CD4-positive, alpha-beta memory T cell (primary cell): ENCODE measurements around the gene UGT1A3. TPM values are rescaled to one million over a fixed set of nuclear protein-coding genes. Genes with fewer than 3 reads are reported as not detected.
A peak's percentile ranks its signal among the peaks of the same experiment; 100 is the strongest.

Source experiments
- CTCF ChIA-PET: fragments of 350-600 bp; sonication (Branson Sonifier 250); formaldehyde crosslinking; loops from one replicate; lab custom pipeline; 2021; ENCODE audit warnings: inconsistent platforms; ENCODE audit not compliant: partially characterized antibody; lab: Charles Lee
- POLR2A ChIA-PET: fragments of 350-600 bp; sonication (Branson Sonifier 250); formaldehyde crosslinking; loops from one replicate; lab custom pipeline; 2021; ENCODE audit not compliant: partially characterized antibody; lab: Charles Lee
- DNase-seq, 5 donors: peaks; one replicate each; pipeline versions ENCODE4 v3.0.0 to v3.0.0-alpha.2; 2020 to 2022; ENCODE audit warnings: mixed read lengths in 1 of 5
- H3K27ac ChIP-seq: one replicate; pipeline ENCODE4 v1.7.0; 2013; ENCODE audit warnings: low read depth, low read length
- H3K27me3 ChIP-seq: 2 replicates; pipeline ENCODE4 v1.7.0; 2013; ENCODE audit warnings: mild to moderate bottlenecking, low read length, moderate library complexity; ENCODE audit not compliant: insufficient read depth
- H3K36me3 ChIP-seq: 2 replicates; pipeline ENCODE4 v1.7.0; 2013; ENCODE audit warnings: mild to moderate bottlenecking, low read length, moderate library complexity; ENCODE audit not compliant: insufficient read depth
- H3K4me1 ChIP-seq: 2 replicates; pipeline ENCODE4 v1.7.0; 2013; ENCODE audit warnings: mild to moderate bottlenecking, low read length, moderate library complexity; ENCODE audit not compliant: insufficient read depth
- H3K4me3 ChIP-seq, 2 donors: one replicate each; pipeline ENCODE4 v1.7.0; 2013; ENCODE audit warnings: low read length in 2 of 2, mild to moderate bottlenecking in 1 of 2
- H3K9me3 ChIP-seq, 2 donors: one replicate each; pipeline ENCODE4 v1.7.0; 2013; ENCODE audit warnings: low read length in 2 of 2, control low read depth in 1 of 2; ENCODE audit not compliant: control insufficient read depth in 1 of 2
- H3K27ac Mint-ChIP-seq, 7 donors: one replicate each; pipeline ENCODE4 v1.8.0; 2020 to 2021; ENCODE audit warnings: mixed read lengths in 7 of 7, mild to moderate bottlenecking in 6 of 7, inconsistent platforms in 3 of 7, moderate library complexity in 3 of 7
- H3K27me3 Mint-ChIP-seq, 2 donors: one replicate each; pipeline ENCODE4 v1.8.0; 2020 to 2021; ENCODE audit warnings: mixed read lengths in 2 of 2
- H3K36me3 Mint-ChIP-seq, 2 donors: one replicate each; pipeline ENCODE4 v1.8.0; 2020 to 2021; ENCODE audit warnings: mixed read lengths in 2 of 2, inconsistent platforms in 1 of 2, mild to moderate bottlenecking in 1 of 2
- H3K4me1 Mint-ChIP-seq, 4 donors: one replicate each; pipeline ENCODE4 v1.8.0; 2020 to 2021; ENCODE audit warnings: mixed read lengths in 4 of 4, mild to moderate bottlenecking in 1 of 4
- H3K4me3 Mint-ChIP-seq, 8 donors: one replicate each; pipeline ENCODE4 v1.8.0; 2020 to 2021; ENCODE audit warnings: mixed read lengths in 8 of 8, mild to moderate bottlenecking in 7 of 8, moderate library complexity in 6 of 8, inconsistent platforms in 3 of 8
- H3K9me3 Mint-ChIP-seq, 8 donors: one replicate each; pipeline ENCODE4 v1.8.0; 2020 to 2021; ENCODE audit warnings: mixed read lengths in 8 of 8, mild to moderate bottlenecking in 5 of 8, inconsistent platforms in 3 of 8, moderate library complexity in 1 of 8
- intact Hi-C: fragments of 100-400 bp; cut with micrococcal nuclease; formaldehyde crosslinking; loops from one replicate; pipeline ENCODE4 v1.15.1; 2023
- polyA plus RNA-seq, 2 donors: library from polyadenylated mRNA; unstranded; fragments of 300-500 nt; fragmentation: Illumina TruSeq; gene quantifications; one replicate each; pipeline ENCODE4 v1.2.3, GENCODE V29; 2021
- total RNA-seq, 2 experiments: library from RNA; stranded (reverse); gene quantifications; one replicate each; pipeline ENCODE4 v1.2.3, GENCODE V29; 2021

The UGT1A3 gene
- total and polyA plus RNA-seq, 4 experiments from 2014 or later = not detected

DNA sequence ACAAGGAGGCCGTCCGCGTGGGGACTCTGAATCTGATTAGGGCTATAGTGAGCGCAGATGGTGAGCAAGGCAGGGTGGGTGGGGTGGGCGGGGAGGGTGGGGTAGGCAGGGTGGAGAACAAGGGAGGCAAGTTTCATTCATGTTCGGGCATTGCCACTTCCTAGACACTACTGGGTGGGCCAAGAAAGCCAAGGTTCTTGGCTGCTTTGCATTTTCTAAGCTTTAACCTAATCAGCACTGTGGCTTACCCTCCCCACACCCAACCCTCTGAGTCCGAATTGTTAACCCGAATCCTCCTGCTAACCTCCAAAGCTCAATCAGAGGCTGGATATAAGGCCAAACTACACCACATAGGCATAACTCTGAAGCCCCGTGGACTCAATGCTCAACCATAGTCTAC is 67.4 kb downstream of the UGT1A3 start:
- Mint-ChIP-seq H3K27ac (no peak overlapping the region), H3K27me3 (peaks cover 4 to 7% of the 10 kb centered on the region in 2 donors), H3K4me1 (peaks cover 0 to 2% (median 0%) of the 10 kb centered on the region in 4 donors), H3K4me3 (no peak overlapping the region), H3K36me3 (no peaks in the 10 kb centered on the region), H3K9me3 (peaks cover 0 to 3% (median 0%) of the 10 kb centered on the region in 8 donors)
- Histone ChIP-seq H3K27me3 (no peaks in the 10 kb centered on the region), H3K4me1 (no peaks in the 10 kb centered on the region), H3K9me3 (no peaks in the 10 kb centered on the region), H3K4me3 (no peak overlapping the region), H3K36me3 (no peaks in the 10 kb centered on the region), H3K27ac (no peak overlapping the region)
- intact Hi-C loops = no loop called here
- no peak for DNase-seq
- ChIA-PET CTCF (no interaction called here), POLR2A (no interaction called here)

DNA sequence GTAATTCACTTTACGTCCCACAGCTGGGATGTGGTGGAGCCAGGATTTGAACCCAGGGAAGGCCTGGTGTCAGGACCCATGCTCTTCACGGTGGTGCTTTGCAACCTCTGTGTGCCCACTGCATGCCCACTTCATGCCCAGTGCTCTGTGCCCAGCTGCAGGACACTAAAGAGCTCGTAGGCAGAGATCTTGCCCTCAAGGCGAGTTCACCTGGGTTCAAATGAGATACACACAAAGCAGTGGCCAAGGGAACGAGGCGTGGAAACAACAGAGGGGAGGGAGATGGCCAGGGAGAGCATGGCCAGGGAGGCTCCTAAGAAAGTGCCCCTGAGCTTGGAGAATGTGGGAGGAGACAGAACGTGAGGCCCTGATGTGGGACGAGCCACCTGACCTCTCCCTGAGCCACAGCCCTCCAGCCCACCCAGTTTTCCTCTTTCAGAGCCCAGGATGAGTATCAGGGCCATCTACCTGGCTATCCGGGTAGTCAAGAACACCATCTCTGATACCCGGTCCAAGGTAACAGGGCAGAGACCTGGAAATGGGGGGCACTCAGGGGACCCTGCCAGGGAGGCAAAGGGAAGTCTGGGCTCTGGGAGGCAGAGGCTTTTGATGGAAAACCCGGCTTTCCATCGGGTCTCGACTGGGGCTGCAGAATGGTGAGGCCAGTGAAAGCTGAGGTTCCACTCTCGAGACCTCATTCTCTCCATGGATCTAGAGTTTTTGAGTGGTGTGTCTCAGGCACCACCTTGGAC is 69.7 kb downstream of the UGT1A3 start:
- Histone ChIP-seq H3K4me1 (no peaks in the 10 kb centered on the region), H3K27me3 (no peaks in the 10 kb centered on the region), H3K36me3 (no peaks in the 10 kb centered on the region), H3K27ac (no peak overlapping the region), H3K9me3 (no peaks in the 10 kb centered on the region), H3K4me3 (no peak overlapping the region)
- H3K9me3 Mint-ChIP-seq = peaks cover 0 to under 1% (median 0%) of the 10 kb centered on the region in 8 donors
- ChIA-PET CTCF (no interaction called here), POLR2A (no interaction called here)
- no peak for DNase-seq
- no peaks in the 10 kb centered on the region for H3K36me3 Mint-ChIP-seq
- H3K27ac Mint-ChIP-seq = peak overlapping the region in 1 of 7 donors; percentile 27
- H3K4me1 Mint-ChIP-seq = no peaks in the 10 kb centered on the region
- intact Hi-C loops = no loop called here
- H3K4me3 Mint-ChIP-seq = no peak overlapping the region
- H3K27me3 Mint-ChIP-seq = peaks cover 10 to 13% of the 10 kb centered on the region in 2 donors

DNA sequence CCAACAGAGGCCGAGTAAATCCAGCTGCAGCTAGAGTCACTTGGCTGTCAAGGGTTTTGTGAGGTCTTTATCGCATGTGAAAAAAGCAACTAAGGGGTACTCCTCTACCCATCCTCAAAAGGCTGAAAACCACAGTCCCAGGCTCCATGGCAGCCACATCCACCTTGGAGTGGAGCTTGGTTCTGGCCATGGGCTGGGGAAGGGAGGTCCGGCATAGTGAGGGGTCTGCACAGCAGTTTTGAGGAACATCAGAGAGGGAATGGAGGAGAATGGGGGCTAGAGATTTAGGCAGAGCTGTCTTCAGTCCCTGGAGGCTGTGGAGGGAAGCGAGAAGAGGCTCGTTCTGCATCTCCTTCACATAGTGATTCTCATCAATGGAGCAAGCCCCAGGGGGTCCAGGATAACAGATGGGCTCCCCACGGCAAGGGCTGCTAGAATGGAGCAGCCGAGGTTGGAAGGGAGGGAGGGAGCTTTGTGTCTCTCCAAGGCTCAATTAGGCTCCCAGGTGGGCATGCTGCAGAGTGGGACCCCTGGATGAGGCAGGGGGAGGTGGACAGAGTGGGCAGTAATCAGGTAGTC is 70.3 kb downstream of the UGT1A3 start:
- Histone ChIP-seq H3K9me3 (no peaks in the 10 kb centered on the region), H3K27me3 (no peaks in the 10 kb centered on the region), H3K4me1 (no peaks in the 10 kb centered on the region), H3K36me3 (no peaks in the 10 kb centered on the region), H3K27ac (no peak overlapping the region), H3K4me3 (no peak overlapping the region)
- Mint-ChIP-seq H3K9me3 (no peaks in the 10 kb centered on the region), H3K4me3 (no peak overlapping the region), H3K36me3 (no peaks in the 10 kb centered on the region), H3K4me1 (no peaks in the 10 kb centered on the region), H3K27ac (peak overlapping the region in 1 of 7 donors; percentile 27), H3K27me3 (peaks cover 10 to 15% of the 10 kb centered on the region in 2 donors)
- intact Hi-C loops = no loop called here
- CTCF ChIA-PET = no interaction called here
- POLR2A ChIA-PET = no interaction called here
- no peak for DNase-seq

DNA sequence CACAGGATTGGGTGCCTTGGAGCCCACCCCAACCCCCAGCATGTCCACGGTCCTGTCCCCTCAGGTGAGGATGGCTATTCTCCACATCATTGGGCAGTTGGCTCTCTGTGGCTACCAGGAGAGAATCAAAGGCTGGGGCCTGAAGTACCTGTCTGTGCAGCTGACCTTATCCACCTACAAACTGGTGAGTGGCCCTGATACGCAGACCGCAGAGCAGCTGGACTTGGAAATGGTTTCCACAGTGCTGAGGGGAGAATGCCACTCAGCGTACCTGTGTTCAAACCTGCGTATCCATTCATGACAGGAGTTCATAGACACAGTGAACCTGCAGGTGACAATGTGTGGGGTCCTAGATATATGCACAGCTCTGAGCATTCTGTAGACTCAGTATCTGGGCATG is 70.9 kb downstream of the UGT1A3 start:
- Mint-ChIP-seq H3K4me3 (no peak overlapping the region), H3K9me3 (no peaks in the 10 kb centered on the region), H3K27me3 (peaks cover 10 to 17% of the 10 kb centered on the region in 2 donors), H3K36me3 (no peaks in the 10 kb centered on the region), H3K27ac (no peak overlapping the region), H3K4me1 (no peaks in the 10 kb centered on the region)
- Histone ChIP-seq H3K9me3 (no peaks in the 10 kb centered on the region), H3K4me1 (no peaks in the 10 kb centered on the region), H3K27me3 (no peaks in the 10 kb centered on the region), H3K27ac (no peak overlapping the region), H3K4me3 (no peak overlapping the region), H3K36me3 (no peaks in the 10 kb centered on the region)
- no peak for DNase-seq
- ChIA-PET CTCF (no interaction called here), POLR2A (no interaction called here)
- intact Hi-C loops = no loop called here

DNA sequence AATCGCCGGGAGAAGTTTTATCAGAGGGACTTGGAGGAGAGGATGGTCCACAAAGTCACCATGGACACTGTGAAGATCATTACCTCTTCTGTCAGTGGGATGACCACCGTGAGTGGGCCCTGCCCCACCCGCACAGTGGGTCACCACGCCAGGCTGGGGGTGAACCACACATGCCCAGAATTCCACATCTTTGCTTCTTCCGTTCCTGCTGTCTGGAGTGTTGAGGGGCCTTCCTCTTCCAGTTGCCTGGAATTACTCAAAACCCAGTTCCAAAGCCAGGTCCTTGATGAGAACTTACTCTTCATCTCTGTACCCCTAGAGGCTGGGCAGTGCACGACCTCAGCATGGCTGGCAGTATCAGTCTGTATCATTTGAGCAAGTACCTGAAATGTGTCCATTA is 71.4 kb downstream of the UGT1A3 start:
- DNase-seq = no peak
- Mint-ChIP-seq H3K36me3 (no peaks in the 10 kb centered on the region), H3K9me3 (no peaks in the 10 kb centered on the region), H3K4me3 (no peak overlapping the region), H3K27ac (no peak overlapping the region), H3K27me3 (peaks cover 8 to 17% of the 10 kb centered on the region in 2 donors), H3K4me1 (no peaks in the 10 kb centered on the region)
- no peaks in the 10 kb centered on the region for H3K9me3 ChIP-seq
- H3K27ac ChIP-seq = no peak overlapping the region
- ChIA-PET POLR2A (no interaction called here), CTCF (no interaction called here)
- H3K36me3 ChIP-seq = no peaks in the 10 kb centered on the region
- H3K4me3 ChIP-seq = no peak overlapping the region
- intact Hi-C loops = no loop called here
- H3K27me3 ChIP-seq = no peaks in the 10 kb centered on the region
- H3K4me1 ChIP-seq = no peaks in the 10 kb centered on the region

DNA sequence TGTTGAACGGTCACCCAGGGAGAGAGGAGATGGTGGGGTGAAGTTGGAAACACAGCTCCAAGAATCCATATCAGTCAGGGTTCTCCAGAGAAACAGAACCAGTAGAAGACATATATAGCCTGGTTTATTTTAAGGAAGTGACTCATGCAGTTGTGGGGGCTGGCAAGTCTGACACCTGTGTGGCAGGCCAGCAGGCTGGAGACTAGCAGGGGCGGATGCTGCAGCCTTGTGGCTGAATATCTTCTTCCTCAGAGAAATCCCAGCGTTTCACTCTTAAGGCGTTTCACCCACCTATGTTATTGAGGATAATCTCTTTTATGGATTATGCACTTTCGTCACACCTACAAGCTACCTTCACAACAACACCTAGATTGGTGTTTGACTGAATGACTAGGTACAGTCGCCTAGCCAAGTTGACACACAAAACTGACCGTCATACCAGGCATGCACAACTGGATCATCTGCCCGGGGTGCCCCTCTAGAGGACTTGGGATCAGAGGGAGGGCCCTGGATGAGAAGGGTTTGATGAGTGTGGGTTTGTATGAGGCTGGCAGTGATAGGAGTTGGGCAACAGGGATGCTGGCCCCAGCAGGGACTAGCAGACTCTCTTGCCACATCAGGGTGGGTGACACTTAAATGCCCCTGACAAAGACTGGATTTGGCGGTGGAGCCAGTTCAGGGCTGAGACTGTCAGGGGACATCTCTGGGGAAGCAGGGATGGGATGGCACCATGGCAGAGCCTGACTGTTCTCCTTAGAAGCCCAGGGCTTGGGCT is 72.7 kb downstream of the UGT1A3 start:
- Mint-ChIP-seq H3K9me3 (no peaks in the 10 kb centered on the region), H3K27ac (no peak overlapping the region), H3K36me3 (no peaks in the 10 kb centered on the region), H3K4me1 (no peaks in the 10 kb centered on the region), H3K4me3 (no peak overlapping the region), H3K27me3 (peaks cover 8 to 17% of the 10 kb centered on the region in 2 donors)
- ChIA-PET POLR2A (no interaction called here), CTCF (no interaction called here)
- H3K4me3 ChIP-seq = no peak overlapping the region
- no peaks in the 10 kb centered on the region for H3K4me1 ChIP-seq
- H3K27ac ChIP-seq = no peak overlapping the region
- DNase-seq = no peak
- no peaks in the 10 kb centered on the region for H3K36me3 ChIP-seq
- intact Hi-C loops = no loop called here
- H3K9me3 ChIP-seq = no peaks in the 10 kb centered on the region
- no peaks in the 10 kb centered on the region for H3K27me3 ChIP-seq

DNA sequence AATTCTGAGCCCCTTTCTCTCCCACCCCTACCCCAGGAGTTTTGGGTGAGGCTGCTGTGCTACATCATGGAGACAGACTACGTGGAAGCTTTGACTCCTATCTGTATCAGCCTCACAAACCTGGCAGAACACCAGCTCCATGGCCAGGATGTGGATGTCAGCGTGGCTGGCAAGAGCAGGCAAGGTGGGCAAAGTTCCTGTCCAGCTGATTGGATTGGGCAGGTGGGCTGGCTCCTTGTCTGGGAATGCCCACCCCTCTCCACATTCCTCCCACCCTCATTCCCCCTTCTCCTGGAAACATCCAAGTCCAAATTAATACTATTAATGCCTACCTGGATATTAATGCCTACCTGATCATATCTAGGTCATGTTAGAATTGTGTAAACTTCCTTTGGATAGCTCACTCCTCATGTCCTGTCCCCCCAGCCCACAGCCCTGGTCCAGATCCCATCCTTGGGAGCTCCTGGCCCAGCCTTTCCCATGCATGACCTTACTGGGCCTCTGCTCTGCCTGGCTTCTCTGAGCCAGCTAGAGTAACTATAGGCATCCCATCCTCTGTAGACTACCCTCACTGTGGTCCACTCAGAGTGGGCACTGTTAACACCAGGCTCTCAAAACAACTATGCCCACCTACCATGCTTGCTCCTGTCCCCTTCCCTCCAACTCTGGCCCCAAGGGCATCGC is 73.4 kb downstream of the UGT1A3 start:
- no peaks in the 10 kb centered on the region for H3K9me3 Mint-ChIP-seq
- CTCF ChIA-PET = no interaction called here
- H3K36me3 Mint-ChIP-seq = no peaks in the 10 kb centered on the region
- H3K4me3 Mint-ChIP-seq = no peak overlapping the region
- no peak for DNase-seq
- Histone ChIP-seq H3K9me3 (no peaks in the 10 kb centered on the region), H3K27ac (no peak overlapping the region), H3K36me3 (no peaks in the 10 kb centered on the region), H3K27me3 (no peaks in the 10 kb centered on the region), H3K4me1 (no peaks in the 10 kb centered on the region), H3K4me3 (no peak overlapping the region)
- intact Hi-C loops = no loop called here
- POLR2A ChIA-PET = no interaction called here
- H3K27me3 Mint-ChIP-seq = peaks cover 8 to 17% of the 10 kb centered on the region in 2 donors
- no peaks in the 10 kb centered on the region for H3K4me1 Mint-ChIP-seq
- no peak overlapping the region for H3K27ac Mint-ChIP-seq
